SIG-M5 treated with dmso at 0.1 percent for 504 hours (cell line): ENCODE measurements around the gene LOXL3.
A peak's percentile ranks its signal among the peaks of the same experiment; 100 is the strongest.

ENCODE experiments used
- DNase-seq: peaks from one replicate; lab custom pipeline; 2025; ENCODE audit not compliant: unreplicated experiment; lab: John Stamatoyannopoulos, UW

The LOXL3 gene

GRCh38 chr2:74529357-74530238, 24.1 kb downstream of the LOXL3 start, which contains the start of the genes AUP1 and HTRA2:
AUP1 (minus strand) TSS chr2:74529706; CDS start chr2:74529629, 77 bp downstream.
HTRA2 (plus strand) TSS chr2:74529933; CDS start chr2:74530007, 74 bp downstream.
- peak; percentile 98 for DNase-seq

DNA sequence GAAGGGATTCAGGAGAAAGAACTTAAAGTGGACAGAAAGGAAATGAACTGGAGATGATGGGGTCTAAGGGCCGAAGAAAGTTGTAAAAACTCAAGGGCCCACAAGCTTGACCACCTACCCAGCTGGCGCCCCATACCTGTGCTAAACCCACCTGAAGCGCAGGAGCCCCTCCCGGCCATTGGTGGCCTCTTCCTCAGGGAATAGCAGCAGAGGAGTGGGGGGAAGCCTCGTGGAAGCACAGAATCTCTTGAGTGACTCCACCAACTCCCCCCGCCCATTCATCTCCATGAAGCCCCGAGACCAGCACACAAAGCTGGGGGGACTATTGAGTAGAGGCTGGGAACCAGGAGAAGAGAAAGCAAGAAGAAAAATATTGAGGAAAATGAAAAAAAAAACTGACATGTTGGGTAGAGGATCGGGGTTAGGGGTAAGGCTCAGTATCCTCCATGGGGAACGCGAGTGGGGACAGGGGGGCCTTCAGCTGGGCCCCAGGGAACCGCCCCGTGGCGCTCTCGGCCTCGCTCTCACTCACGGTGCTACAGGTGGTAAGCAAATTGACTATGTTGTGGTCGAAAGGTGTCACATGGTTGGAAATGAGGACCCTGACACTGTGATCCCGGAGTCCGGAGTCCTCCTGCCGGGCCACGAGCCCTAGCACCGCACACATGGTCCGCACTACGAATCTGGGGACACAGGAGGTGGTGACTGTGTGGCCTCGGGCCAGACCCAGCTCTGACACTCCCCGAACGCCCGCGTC, 25.0 kb downstream of the LOXL3 start:
- DNase-seq, result no peak

GRCh38 chr2:74527741-74528140, 26.0 kb downstream of the LOXL3 start:
- DNase-seq, result no peak

- DNase-seq, result no peak
These were observed 27.0 kb downstream of the LOXL3 start for GRCh38 chr2:74526649-74527230.

- peak; percentile 96 for DNase-seq
These were observed 27.8 kb downstream of the LOXL3 start, which contains the start of gene DQX1 for GRCh38 chr2:74525717-74526648. DQX1 (minus strand) TSS chr2:74526231; CDS start chr2:74525729, 502 bp downstream.

- DNase-seq, result no peak
These were observed 28.6 kb downstream of the LOXL3 start for GRCh38 chr2:74524955-74525716.

GRCh38 chr2:74524005-74524404, 29.7 kb downstream of the LOXL3 start:
- DNase-seq, result no peak

DNA sequence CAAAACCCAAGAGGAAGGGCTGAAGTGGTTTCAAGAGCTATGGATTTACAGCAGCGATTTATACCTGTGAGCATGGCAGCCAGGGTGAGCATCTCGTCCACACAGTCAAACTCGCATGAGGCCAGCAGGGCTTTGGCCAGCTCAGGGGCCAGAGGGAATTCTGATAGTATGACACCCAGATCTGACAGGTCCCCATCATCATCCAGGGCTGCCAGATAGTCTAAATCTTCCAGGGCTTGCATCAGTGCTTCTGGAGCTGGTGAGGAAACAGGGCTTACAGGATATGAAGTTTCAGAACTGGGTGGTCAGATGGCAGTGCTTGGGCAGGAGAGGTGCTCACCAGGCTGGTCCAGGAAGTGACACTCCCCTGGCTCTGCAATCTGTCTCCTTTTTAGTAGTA, 31.2 kb downstream of the LOXL3 start:
- DNase-seq, result no peak

DNA sequence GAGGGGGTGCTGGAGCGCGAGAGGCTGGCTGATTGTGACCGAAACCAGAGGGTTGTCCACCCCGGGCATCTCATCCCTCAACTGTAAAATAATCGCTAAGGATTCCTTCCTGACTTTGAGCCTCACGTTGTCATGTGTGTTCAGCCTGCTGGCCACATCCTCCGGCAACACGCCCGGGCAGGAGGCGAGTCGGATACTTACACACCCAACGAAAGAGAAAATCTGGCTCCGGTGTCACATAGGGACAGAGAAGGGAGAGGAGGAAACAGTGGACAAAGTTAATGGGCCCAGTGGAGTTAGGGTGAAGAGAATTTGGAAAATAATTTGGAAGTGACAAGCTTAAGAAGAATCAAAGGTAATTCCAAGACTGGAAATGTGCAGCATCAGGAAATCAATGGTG, 37.1 kb downstream of the LOXL3 start:
- no peak for DNase-seq

DNA sequence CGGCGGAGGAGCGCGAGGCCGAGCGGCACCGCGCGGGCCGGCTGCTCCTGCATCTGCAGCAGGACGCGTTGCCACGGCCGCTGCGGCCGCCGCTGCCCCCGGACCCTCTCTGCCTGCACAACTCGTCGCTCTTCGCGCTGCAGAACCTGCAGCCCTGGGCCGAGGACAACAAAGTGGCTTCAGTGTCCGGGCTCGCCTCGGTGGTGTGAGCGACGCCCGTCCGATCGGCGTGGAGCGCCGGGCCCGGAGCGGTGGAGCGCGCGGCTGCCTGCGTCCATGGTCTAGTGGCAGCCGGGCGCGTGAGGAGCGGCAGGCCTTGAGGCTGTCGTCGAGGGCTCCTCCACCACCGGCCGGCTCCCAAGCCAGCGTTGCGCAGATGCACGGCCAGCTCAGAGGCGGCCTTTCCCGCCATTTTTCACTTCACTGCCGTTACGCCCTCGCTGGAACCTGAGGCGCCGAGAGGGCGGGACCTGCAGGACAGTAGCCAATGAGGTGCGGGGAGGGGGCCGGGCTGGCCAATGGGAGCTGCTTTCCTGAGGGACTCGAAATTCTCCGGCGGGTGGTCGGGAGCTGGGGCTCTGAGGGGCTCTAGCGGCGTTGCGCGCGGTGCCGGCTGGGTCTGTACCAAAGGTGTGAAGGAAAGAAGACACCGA, 37.6 kb downstream of the LOXL3 start:
- DNase-seq, result no peak

DNA sequence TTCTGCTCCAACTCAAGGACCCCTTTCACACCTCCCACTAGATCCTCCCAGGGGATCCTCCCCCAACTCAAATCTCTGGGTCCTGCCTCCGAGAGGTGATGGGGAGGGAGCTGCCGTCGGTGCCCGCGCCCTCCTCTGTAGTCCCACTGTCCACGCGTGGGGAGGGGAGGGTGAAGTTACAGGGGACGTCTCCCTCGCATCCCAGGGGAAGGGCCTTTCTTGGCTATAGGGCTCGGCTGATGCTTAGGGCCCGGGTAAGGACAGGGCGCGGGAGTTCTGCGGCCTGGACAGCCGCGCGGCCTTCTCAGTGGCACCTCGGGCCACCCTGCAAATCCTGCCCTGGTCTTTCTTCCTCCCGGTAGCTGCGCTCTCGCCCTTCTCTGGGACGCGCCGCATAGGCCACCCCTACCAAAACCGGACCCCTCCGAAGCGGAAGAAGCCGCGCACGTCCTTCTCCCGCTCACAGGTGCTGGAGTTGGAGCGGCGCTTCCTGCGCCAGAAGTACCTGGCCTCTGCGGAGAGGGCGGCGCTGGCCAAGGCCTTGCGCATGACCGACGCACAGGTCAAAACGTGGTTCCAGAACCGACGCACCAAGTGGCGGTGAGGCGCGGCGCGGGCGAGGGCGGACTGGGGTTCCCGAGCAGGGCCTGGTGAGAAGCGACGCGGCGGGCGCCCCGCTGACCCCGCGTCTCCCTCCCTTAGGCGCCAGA, 38.3 kb downstream of the LOXL3 start:
- no peak for DNase-seq

DNA sequence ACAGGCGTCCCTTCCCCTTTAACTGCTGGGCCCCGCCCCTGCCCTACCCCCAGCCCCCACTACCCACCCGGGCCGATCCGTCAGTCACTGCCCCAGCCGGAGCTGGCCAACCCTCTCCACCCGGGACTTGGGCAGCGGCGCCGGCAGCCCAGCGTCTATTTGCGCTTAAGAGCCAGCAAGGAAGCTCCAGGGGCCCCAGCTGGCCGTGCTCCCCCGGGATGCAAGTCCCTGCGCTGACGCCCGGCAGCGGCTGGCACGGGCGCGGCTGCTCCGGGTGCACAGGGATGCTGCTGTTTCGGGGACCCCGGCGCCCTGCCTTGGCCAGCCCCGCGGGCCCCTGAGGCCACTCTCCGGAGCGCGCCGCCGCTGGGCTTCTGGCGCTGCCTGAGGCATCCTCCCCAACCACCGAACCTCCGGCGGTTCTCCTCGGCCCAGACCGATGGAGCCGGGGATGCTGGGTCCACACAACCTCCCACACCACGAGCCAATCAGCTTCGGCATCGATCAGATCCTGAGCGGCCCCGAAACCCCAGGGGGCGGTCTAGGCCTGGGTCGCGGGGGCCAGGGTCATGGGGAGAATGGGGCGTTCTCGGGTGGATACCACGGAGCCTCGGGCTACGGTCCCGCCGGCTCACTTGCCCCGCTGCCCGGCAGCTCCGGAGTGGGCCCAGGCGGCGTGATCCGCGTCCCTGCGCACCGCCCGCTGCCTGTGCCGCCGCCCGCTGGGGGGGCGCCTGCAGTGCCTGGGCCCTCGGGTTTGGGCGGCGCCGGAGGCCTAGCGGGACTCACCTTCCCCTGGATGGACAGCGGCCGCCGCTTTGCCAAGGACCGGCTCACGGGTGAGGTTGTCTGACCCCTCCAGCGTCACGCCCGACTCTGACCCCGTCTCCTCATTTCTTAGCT, 39.1 kb downstream of the LOXL3 start, which contains the start of gene TLX2:
TLX2 (plus strand) TSS at position 83 of the 903 bp plus-strand sequence; CDS start at position 440, 357 bp downstream.
- no peak for DNase-seq

GRCh38 chr2:74513605-74514367, 40.0 kb downstream of the LOXL3 start:
- no peak for DNase-seq

DNA sequence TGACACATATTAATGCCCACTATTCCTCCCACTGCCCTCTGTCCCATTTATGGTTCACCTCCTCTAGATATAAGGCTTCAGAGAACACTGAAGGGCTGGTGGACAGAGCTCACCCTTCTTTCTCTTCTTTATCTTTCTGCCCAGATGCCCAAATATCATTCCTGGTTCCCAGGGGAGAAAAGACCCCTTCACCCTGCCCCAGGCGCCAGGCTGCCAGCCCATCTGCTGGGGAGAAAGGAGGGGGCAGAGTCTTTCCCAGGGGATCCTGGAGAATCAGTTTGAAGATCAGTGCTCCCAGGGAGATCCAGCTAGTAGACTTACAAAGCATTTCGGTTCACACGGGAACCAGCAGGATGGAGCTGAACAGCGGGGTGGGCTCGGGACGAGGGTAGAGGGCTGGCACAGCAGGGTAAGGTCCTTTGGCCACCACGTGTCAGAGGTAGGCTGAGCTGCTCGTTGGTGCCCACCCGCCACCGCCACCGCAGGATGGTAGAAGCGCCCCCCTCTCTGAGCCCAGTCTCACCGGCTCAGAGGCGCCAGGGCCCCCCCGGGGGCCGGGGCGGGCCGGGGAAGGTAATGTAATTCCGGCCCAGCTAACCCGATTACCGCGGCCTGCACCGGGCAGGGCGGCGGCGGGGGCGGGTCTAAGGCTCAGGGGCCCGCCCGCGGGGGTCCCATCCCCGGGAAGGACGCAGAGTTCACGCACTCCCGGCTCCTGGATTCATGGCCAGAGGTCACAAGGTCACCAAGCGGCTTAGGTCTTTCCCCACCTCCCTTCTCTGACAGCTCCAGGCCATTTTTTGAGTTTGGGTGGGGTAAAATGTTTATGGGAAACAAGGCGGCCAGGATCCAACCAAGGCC, 40.8 kb downstream of the LOXL3 start:
- DNase-seq, result no peak

DNA sequence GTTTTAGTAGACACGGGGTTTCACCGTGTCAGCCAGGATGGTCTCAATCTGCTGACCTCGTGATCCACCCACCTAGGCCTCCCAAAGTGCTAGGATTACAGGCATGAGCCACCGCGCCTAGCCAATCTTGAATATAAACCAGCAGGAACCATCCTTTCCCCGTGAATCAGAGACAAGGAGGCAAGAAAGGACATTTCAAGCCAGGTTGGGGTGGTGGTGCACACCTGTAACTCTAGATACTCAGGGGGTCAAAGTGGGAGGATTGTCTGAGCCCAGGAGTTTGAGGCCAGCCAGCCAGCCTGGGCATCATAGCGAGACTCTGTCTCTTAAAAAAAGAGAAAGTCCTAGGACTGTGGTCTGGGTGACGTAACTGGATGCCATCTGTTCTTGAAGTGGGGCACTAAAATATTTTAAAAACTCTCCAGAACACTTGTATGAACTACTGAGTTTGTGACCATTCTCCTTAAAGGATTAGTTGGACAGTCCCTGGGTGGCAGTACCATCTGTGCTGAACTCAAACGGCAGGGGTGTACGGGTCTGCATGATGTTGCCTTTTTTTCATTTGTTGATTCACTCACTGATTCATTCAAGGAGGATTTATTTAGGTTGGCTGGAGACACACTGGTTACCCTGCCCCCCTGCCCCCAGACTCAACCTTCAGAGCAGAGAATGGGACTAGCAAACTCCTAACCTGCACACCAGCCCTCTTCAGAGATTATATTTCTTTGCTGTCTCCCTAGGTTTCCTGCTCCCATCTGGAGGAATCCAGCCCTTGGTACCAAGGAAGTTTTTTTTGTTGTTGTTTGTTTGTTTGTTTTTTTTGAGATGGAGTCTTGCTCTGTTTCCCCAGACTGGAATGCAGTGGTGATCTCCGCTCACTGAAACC, 42.4 kb downstream of the LOXL3 start:
- no peak for DNase-seq
